Naive thymus-derived CD4-positive, alpha-beta T cell (primary cell): ENCODE results near the gene UPK3A. TPM values are rescaled to one million over a fixed set of nuclear protein-coding genes. Genes with fewer than 3 reads are reported as not detected.

Experiments
- ATAC-seq: fragments of 150-1000 bp; cut with Tn5 transposase; 2 replicates; pipeline ENCODE4 v1.10.0; 2021; ENCODE audit warnings: mild to moderate bottlenecking, moderate library complexity
- CTCF ChIA-PET: fragments of 350-600 bp; sonication (Branson Sonifier 250); formaldehyde crosslinking; loops from one replicate; lab custom pipeline; 2021; ENCODE audit warnings: antibody characterized with exemption; lab: Charles Lee
- POLR2A ChIA-PET: fragments of 350-600 bp; sonication (Branson Sonifier 250); formaldehyde crosslinking; loops from one replicate; lab custom pipeline; 2021; ENCODE audit warnings: antibody characterized with exemption, inconsistent platforms; lab: Charles Lee
- DNase-seq, 9 donors: peaks; one replicate each; pipeline versions ENCODE4 v3.0.0 to v3.0.0-alpha.2; 2020 to 2022; ENCODE audit warnings: mixed read lengths in 1 of 9
- H3K27ac ChIP-seq: one replicate; pipeline ENCODE4 v1.7.0; 2013; ENCODE audit warnings: mild to moderate bottlenecking, low read depth, low read length, moderate library complexity
- H3K27me3 ChIP-seq, 2 donors: one replicate each; pipeline ENCODE4 v1.7.0; 2013; ENCODE audit warnings: low read length in 2 of 2, mild to moderate bottlenecking in 2 of 2, moderate library complexity in 2 of 2; ENCODE audit not compliant: control insufficient read depth in 2 of 2, insufficient read depth in 2 of 2
- H3K36me3 ChIP-seq, 3 experiments: 1 replicate in 2 of 3; 2 replicates in 1 of 3; pipeline ENCODE4 v1.7.0; 2013; ENCODE audit warnings: low read length in 3 of 3, mild to moderate bottlenecking in 3 of 3, moderate library complexity in 1 of 3; ENCODE audit not compliant: insufficient read depth in 3 of 3, control insufficient read depth in 2 of 3
- H3K4me1 ChIP-seq, 2 donors: one replicate each; pipeline ENCODE4 v1.7.0; 2013; ENCODE audit warnings: low read length in 2 of 2, mild to moderate bottlenecking in 2 of 2, moderate library complexity in 1 of 2; ENCODE audit not compliant: control insufficient read depth in 2 of 2, insufficient read depth in 2 of 2
- H3K4me3 ChIP-seq: 2 replicates; pipeline ENCODE4 v1.7.0; 2013; ENCODE audit warnings: mild to moderate bottlenecking, low read length
- H3K9me3 ChIP-seq, 3 experiments: 1 replicate in 2 of 3; 2 replicates in 1 of 3; pipeline ENCODE4 v1.7.0; 2013; ENCODE audit warnings: low read length in 3 of 3; ENCODE audit not compliant: control insufficient read depth in 2 of 3
- H3K27ac Mint-ChIP-seq, 9 donors: one replicate each; pipeline ENCODE4 v1.8.0; 2020 to 2022; ENCODE audit warnings: mixed read lengths in 9 of 9, mild to moderate bottlenecking in 8 of 9, moderate library complexity in 5 of 9, inconsistent platforms in 2 of 9
- H3K27me3 Mint-ChIP-seq, 5 donors: one replicate each; pipeline ENCODE4 v1.8.0; 2021 to 2022; ENCODE audit warnings: mixed read lengths in 5 of 5, mild to moderate bottlenecking in 1 of 5
- H3K36me3 Mint-ChIP-seq, 5 donors: one replicate each; pipeline ENCODE4 v1.8.0; 2020 to 2022; ENCODE audit warnings: mixed read lengths in 5 of 5, mild to moderate bottlenecking in 3 of 5, inconsistent platforms in 1 of 5
- H3K4me1 Mint-ChIP-seq, 7 donors: one replicate each; pipeline ENCODE4 v1.8.0; 2020 to 2022; ENCODE audit warnings: mixed read lengths in 7 of 7, mild to moderate bottlenecking in 3 of 7, inconsistent platforms in 1 of 7
- H3K4me3 Mint-ChIP-seq, 10 donors: one replicate each; pipeline ENCODE4 v1.8.0; 2020 to 2022; ENCODE audit warnings: mild to moderate bottlenecking in 10 of 10, mixed read lengths in 10 of 10, moderate library complexity in 6 of 10, inconsistent platforms in 2 of 10
- H3K9me3 Mint-ChIP-seq, 11 donors: one replicate each; pipeline ENCODE4 v1.8.0; 2020 to 2022; ENCODE audit warnings: mixed read lengths in 11 of 11, mild to moderate bottlenecking in 4 of 11, inconsistent platforms in 1 of 11, moderate library complexity in 1 of 11
- intact Hi-C, 2 donors: fragments of 100-400 bp; cut with micrococcal nuclease; formaldehyde crosslinking; loops; one replicate each; pipeline ENCODE4 v1.15.1; 2023
- polyA plus RNA-seq, 2 donors: library from polyadenylated mRNA; unstranded; fragments of 300-500 nt; fragmentation: Illumina TruSeq; gene quantifications; one replicate each; pipeline ENCODE4 v1.2.3, GENCODE V29; 2021
- total RNA-seq, 6 experiments: library from RNA in 5 of 6; stranded (reverse) in 5 of 6; gene quantifications; 1 replicate in 5 of 6; 2 replicates in 1 of 6; pipeline ENCODE4 v1.2.3 and lab custom pipeline; 2021 to 2026

The UPK3A gene
- total and polyA plus RNA-seq, 7 experiments from 2014 or later, result 0.25 to 0.61 TPM; not detected in 5

DNA sequence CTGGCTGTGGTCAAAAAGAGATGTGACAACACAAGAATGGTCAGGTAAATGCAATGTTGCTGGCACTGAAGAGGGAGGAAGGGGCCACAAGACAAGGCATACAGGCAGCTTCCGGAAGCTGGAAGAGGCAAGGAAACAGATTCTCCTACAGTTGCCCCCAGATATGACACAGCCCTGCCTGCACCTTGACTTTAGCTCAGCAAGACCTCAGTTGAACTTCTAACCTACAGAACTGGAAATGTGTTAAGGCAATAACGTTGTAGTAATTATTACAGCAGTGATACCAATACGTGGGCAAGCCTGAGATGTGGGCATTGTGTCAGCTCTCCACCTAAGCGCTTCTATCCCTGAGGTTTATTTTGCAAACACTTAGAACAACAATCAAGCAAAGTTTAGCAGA is 39.8 kb upstream of the UPK3A start:
- intact Hi-C loops, result loop anchor here (5.0 to 10.0 kb wide), 5 partner anchors 83 to 1490 kb away; partner anchors contain the start of genes CERK (in 1 of the 2), NUP50 (in 1 of the 2), PRR5 (in 1 of the 2) and RTL6 (in 1 of the 2)
- H3K4me1 Mint-ChIP-seq, result peaks cover 4 to 25% (median 12%) of the 10 kb centered on the region in 7 donors

DNA sequence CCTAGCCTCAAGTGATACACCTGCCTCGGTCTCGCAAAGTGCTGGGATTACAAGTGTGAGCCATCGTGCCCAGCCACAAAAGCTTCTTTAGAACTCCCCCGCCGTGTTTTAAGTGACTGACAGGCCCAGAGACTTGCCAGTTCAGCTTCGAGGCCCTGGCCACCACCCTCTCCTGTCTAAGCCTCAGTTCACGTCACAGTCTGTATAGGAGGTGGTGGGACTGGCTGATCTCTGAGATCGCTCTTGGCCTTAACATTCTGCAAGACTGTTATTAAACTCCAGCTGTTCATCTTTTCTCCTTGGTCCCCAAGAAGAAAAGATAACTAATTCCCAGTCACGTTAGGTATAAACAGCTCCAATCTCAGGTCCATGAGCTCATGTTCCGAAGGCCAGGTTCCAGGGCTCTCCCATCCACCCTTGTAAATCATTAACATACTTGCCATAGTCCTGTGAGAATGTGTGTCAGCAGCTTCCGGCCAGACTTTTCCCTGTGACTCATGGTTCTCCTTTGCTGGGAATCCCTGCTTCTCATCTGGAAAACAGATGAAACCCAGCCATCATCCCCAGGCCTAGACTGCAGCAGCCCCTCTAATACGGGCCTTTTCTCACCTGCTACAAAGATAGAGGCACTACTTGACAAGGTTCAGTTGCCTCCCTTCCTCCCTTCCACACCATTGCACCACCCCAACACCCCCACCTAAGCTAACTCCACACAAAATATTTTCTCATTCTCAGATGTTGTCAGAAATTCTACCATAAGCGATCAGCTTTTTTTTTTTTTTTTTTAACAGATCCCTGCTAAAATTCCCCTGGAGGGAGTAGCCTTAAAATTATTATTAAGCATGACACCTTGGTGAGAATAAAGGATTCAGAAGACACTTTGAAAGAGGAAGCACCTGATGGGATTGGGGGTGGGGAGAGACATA is 38.4 kb upstream of the UPK3A start:
- H3K4me3 Mint-ChIP-seq, result peak overlapping the region in 3 of 10 donors; percentile 0 to 56 (median 25)
- intact Hi-C loops, result loop anchor here in 1 of 2 donors (10.0 kb wide), 2 partner anchors 542 to 1488 kb away; partner anchors contain the start of genes CERK and PRR5
- Histone ChIP-seq H3K4me3 (no peak overlapping the region), H3K9me3 (no peaks in the 10 kb centered on the region), H3K27me3 (no peaks in the 10 kb centered on the region), H3K36me3 (no peaks in the 10 kb centered on the region), H3K27ac (no peak overlapping the region), H3K4me1 (peaks cover 2 to 5% of the 10 kb centered on the region in 2 donors)
- H3K27me3 Mint-ChIP-seq, result no peaks in the 10 kb centered on the region
- peak overlapping the region in 6 of 9 donors; percentile 31 to 86 (median 51) for H3K27ac Mint-ChIP-seq
- no peaks in the 10 kb centered on the region for H3K36me3 Mint-ChIP-seq
- no peak for DNase-seq
- no peak for ATAC-seq
- ChIA-PET CTCF (interaction anchor here (0.7 kb wide), 1 partner anchor 83 kb away, joined by 4 read pairs; no protein-coding TSS in a partner anchor), POLR2A (interaction anchor here (0.6 to 1.6 kb wide), 6 partner anchors 10 to 906 kb away, joined by 3 to 6 read pairs (median 4); partner anchors contain the start of gene NUP50)
- H3K4me1 Mint-ChIP-seq, result peaks cover 0 to 18% (median 6%) of the 10 kb centered on the region in 7 donors
- H3K9me3 Mint-ChIP-seq, result no peaks in the 10 kb centered on the region

More for the DNA sequence above, 39.8 kb upstream of the UPK3A start:
- H3K9me3 ChIP-seq, result no peaks in the 10 kb centered on the region
- ChIA-PET CTCF (no interaction called here), POLR2A (no interaction called here)
- DNase-seq (no peak), ATAC-seq (no peak)
- Mint-ChIP-seq H3K9me3 (no peaks in the 10 kb centered on the region), H3K27ac (peak overlapping the region in 3 of 9 donors; percentile 10 to 28 (median 26)), H3K36me3 (no peaks in the 10 kb centered on the region), H3K4me3 (no peak overlapping the region), H3K27me3 (peaks cover 0 to 2% (median 0%) of the 10 kb centered on the region in 5 donors)
- no peaks in the 10 kb centered on the region for H3K36me3 ChIP-seq
- H3K27me3 ChIP-seq, result no peaks in the 10 kb centered on the region
- no peak overlapping the region for H3K4me3 ChIP-seq
- H3K4me1 ChIP-seq, result peaks cover 8 to 11% of the 10 kb centered on the region in 2 donors
- H3K27ac ChIP-seq, result no peak overlapping the region

DNA sequence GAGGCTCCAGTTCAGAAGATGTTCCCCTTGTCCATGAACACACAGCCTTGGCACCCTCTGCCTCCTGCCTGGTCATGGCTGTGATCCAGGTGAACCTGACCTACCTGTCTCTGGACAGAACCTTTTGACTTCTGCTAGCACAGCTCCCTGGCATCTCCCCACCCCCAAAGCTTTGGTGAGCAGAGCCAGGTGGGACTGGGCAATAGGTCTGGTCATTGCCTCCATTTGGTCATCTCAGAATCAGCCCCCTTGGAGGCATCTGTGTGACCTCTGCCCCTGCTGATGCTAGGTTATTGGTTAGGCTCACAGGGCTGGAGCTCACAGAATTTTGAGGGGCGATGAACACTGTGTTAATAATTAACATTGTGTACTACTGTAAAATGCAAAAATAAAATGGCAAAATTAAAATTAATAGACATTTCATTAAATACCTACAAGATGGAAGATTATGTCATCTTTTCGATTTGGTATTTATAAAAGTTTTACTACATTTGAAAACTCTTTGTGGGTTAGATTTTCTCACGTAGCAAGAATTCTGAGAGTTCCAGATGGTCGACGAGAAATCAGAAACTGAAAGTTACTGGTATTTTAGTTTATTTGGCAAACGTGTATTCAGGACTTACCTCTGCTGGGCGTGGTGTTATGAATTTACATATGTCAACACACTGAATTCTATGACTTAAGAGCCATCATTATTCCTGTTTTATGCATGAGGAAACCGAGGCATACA is 35.8 kb upstream of the UPK3A start:
- DNase-seq, result no peak
- Histone ChIP-seq H3K4me3 (no peak overlapping the region), H3K27me3 (no peaks in the 10 kb centered on the region), H3K4me1 (no peaks in the 10 kb centered on the region), H3K9me3 (no peaks in the 10 kb centered on the region), H3K27ac (no peak overlapping the region), H3K36me3 (no peaks in the 10 kb centered on the region)
- Mint-ChIP-seq H3K4me3 (no peak overlapping the region), H3K36me3 (no peaks in the 10 kb centered on the region), H3K4me1 (peaks cover 0 to 12% (median 0%) of the 10 kb centered on the region in 7 donors), H3K9me3 (no peaks in the 10 kb centered on the region), H3K27ac (peak overlapping the region in 2 of 9 donors; percentile 42 to 43), H3K27me3 (no peaks in the 10 kb centered on the region)
- intact Hi-C loops, result loop anchor here in 1 of 2 donors (10.0 kb wide), 2 partner anchors 544 to 1486 kb away; partner anchors contain the start of genes CERK and PRR5
- ATAC-seq, result no peak
- CTCF ChIA-PET, result no interaction called here
- POLR2A ChIA-PET, result interaction anchor here (0.6 kb wide), 1 partner anchor 93 kb away, joined by 3 read pairs; no protein-coding TSS in a partner anchor

DNA sequence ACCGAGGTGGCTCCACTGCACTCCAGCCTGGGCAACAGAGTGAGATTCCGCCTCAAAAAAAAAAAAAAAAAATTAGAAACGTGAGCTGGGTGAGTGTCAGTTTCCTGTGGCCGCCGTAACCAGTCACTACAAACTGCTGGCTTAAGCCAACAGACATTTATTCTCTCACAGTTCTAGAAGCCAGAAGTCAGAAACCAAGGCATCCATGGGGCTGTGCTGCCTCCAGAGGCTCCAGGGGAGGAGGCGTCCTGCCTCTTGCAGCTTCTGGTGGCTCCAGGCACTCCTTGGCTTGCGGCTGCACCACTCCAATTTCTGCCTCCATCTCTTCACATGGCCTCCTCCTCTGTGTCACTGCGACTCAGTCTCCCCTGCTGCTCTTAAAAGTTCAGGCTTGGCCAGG is 32.9 kb upstream of the UPK3A start:
- no peaks in the 10 kb centered on the region for H3K27me3 Mint-ChIP-seq
- no peak for ATAC-seq
- intact Hi-C loops, result no loop called here
- ChIA-PET POLR2A (no interaction called here), CTCF (interaction anchor here (1.2 kb wide), 1 partner anchor 147 kb away, joined by 3 read pairs; no protein-coding TSS in a partner anchor)
- Histone ChIP-seq H3K36me3 (no peaks in the 10 kb centered on the region), H3K4me3 (no peak overlapping the region), H3K9me3 (no peaks in the 10 kb centered on the region), H3K27ac (no peak overlapping the region), H3K4me1 (peaks cover 0 to 11% of the 10 kb centered on the region in 2 donors), H3K27me3 (no peaks in the 10 kb centered on the region)
- no peaks in the 10 kb centered on the region for H3K36me3 Mint-ChIP-seq
- no peak for DNase-seq
- peaks cover 0 to 2% (median 0%) of the 10 kb centered on the region in 11 donors for H3K9me3 Mint-ChIP-seq
- H3K27ac Mint-ChIP-seq, result no peak overlapping the region
- peaks cover 0 to 11% (median 0%) of the 10 kb centered on the region in 7 donors for H3K4me1 Mint-ChIP-seq
- no peak overlapping the region for H3K4me3 Mint-ChIP-seq

DNA sequence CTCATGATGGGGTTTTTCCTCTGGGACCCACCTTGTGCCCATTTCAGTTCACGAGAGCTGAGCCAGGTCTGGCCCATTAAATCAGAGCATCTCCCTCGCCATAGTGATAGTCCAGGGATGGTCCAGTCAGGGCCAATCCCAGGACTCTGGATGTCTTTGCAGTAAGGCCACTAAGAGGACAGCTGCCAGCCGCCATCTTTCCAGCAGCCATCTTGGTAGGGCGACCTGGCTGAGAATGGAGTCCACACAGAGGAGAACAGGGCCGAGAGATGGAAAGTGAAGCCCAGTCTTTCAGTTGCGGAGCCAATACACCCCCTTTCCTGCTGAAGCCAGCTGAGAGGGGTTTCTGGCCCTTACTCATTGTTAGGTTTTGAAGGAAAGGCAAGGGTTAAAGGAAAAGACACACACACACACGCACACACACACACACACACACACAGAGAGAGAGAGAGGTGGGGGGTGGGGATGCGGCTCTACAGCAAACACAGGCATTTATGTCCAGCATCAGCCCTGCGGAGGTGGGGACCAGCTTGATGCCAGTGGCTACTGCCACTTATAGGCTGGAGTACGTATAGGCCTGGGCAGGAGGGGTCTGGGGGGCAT is 31.6 kb upstream of the UPK3A start:
- no peak overlapping the region for H3K27ac Mint-ChIP-seq
- intact Hi-C loops, result no loop called here
- H3K36me3 Mint-ChIP-seq, result no peaks in the 10 kb centered on the region
- DNase-seq, result no peak
- H3K4me3 Mint-ChIP-seq, result no peak overlapping the region
- peaks cover 0 to 11% of the 10 kb centered on the region in 2 donors for H3K4me1 ChIP-seq
- H3K27me3 ChIP-seq, result no peaks in the 10 kb centered on the region
- no peaks in the 10 kb centered on the region for H3K27me3 Mint-ChIP-seq
- H3K36me3 ChIP-seq, result no peaks in the 10 kb centered on the region
- ATAC-seq, result no peak
- CTCF ChIA-PET, result interaction anchor here (1.2 kb wide), 1 partner anchor 146 kb away, joined by 3 read pairs; no protein-coding TSS in a partner anchor
- H3K4me3 ChIP-seq, result no peak overlapping the region
- POLR2A ChIA-PET, result no interaction called here
- peaks cover 0 to 11% (median 0%) of the 10 kb centered on the region in 7 donors for H3K4me1 Mint-ChIP-seq
- peaks cover 0 to 8% (median 0%) of the 10 kb centered on the region in 11 donors for H3K9me3 Mint-ChIP-seq
- no peaks in the 10 kb centered on the region for H3K9me3 ChIP-seq
- no peak overlapping the region for H3K27ac ChIP-seq

DNA sequence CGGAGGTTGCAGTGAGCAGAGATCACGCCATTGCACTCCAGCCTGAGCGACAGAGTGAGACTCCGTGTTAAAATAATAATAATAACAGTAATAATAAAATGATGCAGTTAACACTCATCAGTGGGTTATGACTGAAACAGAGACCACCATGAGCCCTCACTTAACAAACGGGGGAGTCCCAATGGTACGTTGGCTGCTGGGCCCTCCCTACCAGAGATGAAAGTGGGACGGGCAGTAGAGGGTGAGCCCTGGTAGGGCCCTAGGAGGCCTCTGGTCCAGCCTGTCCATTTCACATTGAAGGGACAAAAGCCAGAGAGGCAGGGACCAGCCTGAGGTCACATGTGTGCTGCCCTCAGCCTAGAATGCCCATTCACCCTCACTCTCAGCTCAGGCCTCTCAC is 30.4 kb upstream of the UPK3A start:
- ATAC-seq, result no peak
- H3K4me1 ChIP-seq, result peaks cover 0 to 11% of the 10 kb centered on the region in 2 donors

More for the DNA sequence above, 30.4 kb upstream of the UPK3A start:
- POLR2A ChIA-PET, result interaction anchor here (0.5 kb wide), 1 partner anchor 568 kb away, joined by 7 read pairs; no protein-coding TSS in a partner anchor
- H3K27ac ChIP-seq, result no peak overlapping the region
- H3K4me1 Mint-ChIP-seq, result peaks cover 0 to 8% (median 0%) of the 10 kb centered on the region in 7 donors
- peaks cover 0 to 8% (median 0%) of the 10 kb centered on the region in 11 donors for H3K9me3 Mint-ChIP-seq
- H3K27me3 ChIP-seq, result no peaks in the 10 kb centered on the region
- CTCF ChIA-PET, result interaction anchor here (0.7 kb wide), 1 partner anchor 462 kb away, joined by 3 read pairs; no protein-coding TSS in a partner anchor
- no peaks in the 10 kb centered on the region for H3K36me3 Mint-ChIP-seq
- no peak overlapping the region for H3K27ac Mint-ChIP-seq
- no peak overlapping the region for H3K4me3 Mint-ChIP-seq
- no peak for DNase-seq
- intact Hi-C loops, result no loop called here
- H3K36me3 ChIP-seq, result no peaks in the 10 kb centered on the region
- no peaks in the 10 kb centered on the region for H3K9me3 ChIP-seq
- no peak overlapping the region for H3K4me3 ChIP-seq
- H3K27me3 Mint-ChIP-seq, result peaks cover 0 to under 1% (median 0%) of the 10 kb centered on the region in 5 donors
